HG03342 (cell line): Measurements from ENCODE around the gene TENT5D.
"Not testable (repeated sequence)": the region's sequence is repeated elsewhere in the genome, so short reads cannot be mapped to it uniquely, and the experiment has no call there.

Experiments
- ATAC-seq: cut with Tn5 transposase; IDR thresholded peaks from one replicate; pipeline ENCODE4 v1.9.1; 2021; ENCODE audit warnings: mild to moderate bottlenecking, moderate library complexity; ENCODE audit not compliant: unreplicated experiment

TENT5D gene

DNA sequence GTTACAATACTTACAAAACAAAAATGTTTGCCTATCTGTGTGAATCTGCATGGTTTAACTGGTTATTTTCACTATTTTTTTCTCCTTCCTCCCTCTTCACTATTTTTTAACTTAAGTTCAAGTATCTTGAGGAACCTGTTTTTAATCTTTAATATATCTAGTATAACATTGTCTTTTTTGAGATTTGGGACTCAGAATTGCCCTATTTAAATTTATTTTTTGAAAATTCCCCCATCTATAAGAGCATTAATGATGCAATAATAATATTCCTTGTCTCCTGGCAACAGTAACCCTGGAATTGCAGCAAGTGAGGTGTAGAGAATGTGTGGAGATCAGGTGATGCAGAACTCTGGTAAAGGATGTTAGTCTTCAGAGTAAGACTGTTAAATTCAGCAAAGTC, at the start of gene TENT5D:
Gene TENT5D (plus strand): TSS at position 301 of the 400 bp plus-strand sequence. CDS start 22,093 bp downstream, outside the sequence.
- no peak for ATAC-seq

DNA sequence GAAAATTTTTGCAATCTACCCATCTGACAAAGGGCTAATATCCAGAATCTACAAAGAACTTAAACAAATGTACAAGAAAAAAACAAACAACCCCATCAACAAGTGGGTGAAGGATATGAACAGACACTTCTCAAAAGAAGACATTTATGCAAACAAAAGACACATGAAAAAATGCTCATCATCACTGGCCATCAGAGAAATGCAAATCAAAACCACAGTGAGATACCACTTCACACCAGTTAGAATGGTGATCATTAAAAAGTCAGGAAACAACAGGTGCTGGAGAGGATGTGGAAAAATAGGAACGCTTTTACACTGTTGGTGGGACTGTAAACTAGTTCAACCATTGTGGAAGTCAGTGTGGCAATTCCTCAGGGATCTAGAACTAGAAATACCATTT, 34.6 kb upstream of the TENT5D start:
- ATAC-seq = not testable (repeated sequence)

DNA sequence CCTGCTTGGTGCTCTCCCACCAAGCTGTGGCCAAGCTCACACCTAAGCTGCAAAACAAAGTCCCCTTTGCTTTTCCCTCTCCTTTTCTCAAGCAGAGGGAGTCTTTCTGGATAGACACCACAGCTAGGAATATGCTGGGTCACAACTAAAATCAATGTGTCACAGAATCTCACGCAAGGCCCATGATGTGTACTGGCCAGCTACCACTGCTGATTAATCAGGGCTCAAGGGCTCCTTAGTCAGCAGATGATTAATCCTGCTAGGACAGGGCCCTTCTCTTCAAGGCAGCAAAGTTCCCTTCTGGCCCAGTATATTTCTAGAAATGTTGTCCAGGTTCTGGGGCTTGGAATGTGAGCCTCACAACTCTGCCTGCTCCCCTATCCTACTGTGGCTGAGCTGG, 32.0 kb upstream of the TENT5D start:
- no peak for ATAC-seq

DNA sequence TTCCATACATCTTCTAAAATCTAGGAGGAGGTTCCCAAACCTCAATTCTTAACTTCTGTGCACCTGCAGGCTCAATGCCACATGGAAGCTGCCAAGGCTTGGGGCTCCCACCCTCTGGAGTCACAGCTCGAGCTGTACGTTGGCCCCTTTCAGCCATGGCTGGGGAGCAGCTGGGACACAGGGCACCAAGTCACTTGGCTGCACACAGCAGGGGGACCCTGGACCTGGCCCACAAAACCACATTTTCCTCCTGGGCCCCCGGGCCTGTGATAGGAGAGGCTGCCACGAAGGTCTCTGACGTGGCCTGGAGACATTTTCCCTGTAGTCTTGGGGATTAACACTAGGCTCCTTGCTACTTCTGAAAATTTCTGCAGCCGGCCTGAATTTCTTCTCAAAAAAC, 8.2 kb upstream of the TENT5D start:
- ATAC-seq = no peak

DNA sequence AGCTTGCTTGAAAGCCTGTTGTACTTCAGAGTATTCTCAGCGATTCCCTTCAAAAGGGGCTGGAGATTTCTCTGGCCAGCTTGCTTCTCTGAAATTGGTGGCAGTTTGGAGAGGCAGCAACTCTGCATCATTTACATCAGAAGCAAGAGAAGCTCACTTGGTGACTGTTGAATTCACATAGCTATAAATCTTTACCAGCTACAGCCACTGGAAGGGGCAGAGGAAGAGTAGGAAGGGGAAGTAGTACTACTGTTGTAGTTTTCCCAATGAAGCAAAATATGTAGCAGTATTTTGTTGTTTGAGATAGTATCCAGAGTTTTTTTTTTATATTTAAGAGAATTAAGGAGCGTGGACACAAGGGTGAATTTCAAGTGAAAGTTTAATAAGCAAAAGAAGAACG, 2.8 kb downstream of the TENT5D start:
- no peak for ATAC-seq

DNA sequence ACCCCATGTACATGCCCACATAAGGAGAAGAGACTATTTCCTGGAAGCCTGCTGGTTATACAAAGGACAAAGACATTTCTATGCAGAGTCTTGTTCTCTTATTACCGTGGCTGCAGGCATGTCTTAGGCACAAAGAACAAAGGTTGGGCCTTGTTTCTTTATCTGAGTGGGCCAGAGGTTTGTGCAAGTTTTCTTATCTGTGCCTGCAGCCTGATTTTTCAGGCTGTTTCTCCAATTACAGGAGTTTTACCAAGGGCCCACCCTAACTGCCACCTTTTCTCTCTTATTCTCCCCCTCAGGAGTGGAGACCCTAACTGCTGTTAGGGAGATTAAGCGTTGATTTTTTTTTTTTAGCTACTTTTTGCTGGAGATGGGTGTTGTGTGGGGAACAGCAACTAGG, 3.5 kb downstream of the TENT5D start:
- no peak for ATAC-seq

DNA sequence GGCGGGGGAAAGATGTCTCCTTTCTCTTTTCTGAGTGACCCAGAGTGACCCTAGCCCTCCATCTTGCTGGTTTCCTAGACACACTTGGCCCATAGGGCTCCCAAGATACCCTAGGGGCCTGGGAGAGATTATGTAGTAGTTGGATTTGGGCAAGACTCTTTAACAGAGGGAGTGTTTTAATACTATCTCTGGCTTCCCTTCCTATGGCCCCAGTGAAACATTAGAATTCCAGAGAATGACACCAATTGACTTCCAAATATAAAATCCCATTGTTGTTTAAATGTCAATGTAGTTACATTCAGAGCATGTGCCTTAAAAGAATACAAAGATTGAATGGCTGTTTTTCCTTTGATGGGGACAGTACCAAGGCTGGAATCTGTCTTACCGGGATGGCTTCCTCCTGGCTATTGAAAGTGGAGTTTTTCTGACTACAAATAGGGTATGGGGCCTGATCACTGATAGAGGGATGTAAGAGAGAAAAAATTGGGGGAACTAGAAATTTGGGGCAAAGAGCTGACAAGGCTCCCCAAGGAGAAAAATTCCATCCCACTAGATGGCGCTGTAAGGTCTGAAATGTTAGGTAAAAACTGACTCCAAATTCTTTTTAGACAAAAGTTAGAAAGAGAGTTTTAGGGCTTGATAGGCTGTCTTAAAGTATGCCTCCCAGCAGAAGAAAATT, 10.7 kb downstream of the TENT5D start:
- ATAC-seq = no peak

DNA sequence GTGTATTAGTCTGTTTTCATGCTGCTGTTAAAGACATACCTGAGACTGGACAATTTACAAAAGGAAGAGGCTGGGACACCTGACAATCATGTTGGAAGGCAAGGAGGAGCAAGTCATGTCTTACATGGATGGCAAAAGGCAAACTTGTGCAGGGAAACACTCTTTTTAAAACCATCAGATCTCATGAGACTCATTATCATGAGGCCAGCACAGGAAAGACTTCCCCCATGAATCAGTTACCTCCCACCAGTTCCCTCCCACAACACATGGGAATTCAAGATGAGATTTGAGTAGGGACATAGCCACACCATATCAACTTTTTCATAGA, 11.2 kb downstream of the TENT5D start:
- no peak for ATAC-seq

DNA sequence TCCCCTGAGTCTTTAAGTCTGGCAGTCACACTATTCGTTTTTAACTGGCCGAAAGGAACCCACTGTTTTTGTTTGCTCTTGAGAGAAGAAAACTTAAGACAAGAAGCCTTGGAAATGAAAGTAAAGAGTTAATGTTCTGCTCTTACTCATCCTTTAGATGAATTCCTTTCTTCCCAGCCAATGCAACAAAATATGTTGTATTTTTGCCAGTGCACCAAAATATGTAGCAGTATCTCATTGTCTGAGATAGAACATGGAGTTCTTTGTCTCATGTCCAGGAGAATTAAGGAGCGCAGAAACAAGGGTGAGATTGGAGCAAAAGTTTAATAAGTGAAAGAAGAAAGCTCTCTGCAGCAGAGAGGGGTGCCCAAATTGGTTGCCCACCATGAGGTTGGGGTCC, 12.2 kb downstream of the TENT5D start:
- ATAC-seq = no peak

DNA sequence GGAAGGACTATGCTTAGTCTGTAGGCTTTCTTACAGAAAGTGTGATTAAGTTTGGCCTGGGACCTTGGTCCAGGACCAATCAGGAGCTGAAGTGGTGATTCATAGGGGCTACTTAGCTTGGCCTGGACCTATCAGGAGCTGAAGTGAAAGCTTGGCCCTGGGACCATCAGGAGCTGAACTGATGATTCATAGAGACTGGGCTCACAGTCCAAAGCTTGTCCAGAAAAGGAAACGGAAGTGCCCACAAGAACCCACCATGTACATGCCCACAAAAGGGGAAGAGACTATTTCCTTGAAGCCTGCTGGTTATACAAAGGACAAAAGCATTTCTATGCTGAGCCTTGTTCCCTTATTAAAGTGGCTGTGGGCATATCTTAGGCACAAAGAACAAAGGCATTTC, 12.6 kb downstream of the TENT5D start:
- ATAC-seq = no peak

DNA sequence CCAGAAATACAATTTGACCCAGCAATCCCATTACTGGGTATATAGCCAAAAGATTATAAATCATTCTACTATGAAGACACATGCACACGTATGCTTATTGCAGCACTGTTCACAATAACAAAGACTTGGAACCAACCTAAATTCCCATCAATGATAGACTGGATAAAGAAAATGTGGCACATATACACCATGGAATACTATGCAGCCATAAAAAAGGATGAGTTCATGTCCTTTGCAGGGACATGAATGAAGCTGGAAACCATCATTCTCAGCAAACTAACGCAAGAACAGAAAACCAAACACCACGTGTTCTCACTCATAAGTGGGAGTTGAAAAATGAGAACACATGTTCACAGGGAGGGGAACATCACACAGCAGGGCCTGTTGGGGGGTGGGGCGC, 47.9 kb downstream of the TENT5D start:
- ATAC-seq = not testable (repeated sequence)

DNA sequence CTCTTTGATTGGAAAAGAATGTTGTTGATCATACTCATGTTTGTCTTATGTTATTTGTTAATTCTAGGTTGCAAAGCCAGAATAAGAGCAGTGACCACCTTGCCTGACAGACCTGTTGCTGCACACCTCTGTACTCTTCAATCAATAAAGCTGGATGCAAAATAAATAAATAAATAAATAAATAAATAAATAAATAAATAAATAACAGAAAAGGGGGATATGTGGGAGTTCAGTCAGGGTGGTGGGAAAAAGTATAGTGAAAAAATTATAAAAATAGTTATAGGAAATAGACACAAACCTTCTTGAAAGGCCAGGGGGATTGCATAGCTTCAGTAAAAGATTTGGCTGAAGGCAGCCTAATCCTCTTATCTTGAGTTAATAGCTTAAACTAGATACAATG, 51.3 kb downstream of the TENT5D start:
- no peak for ATAC-seq

DNA sequence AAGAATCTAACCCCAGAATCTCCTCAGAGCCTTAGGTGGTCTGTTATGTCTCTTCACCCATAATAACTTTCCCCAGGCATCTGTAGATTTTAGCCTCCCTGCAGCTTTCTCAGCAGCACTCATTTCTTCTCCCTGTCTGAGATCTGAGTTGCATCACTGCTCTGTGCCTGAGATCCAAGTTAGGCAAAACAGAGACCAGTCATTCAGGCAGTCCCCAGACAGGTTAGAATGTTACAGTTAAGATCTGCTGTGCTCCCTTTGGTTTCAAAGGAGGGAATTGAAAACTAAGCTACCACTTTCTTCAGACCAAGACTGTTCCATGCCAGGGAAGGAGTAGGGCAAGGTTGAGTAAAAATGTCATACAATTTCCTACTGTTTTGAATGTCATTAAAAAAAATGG, 65.3 kb downstream of the TENT5D start:
- ATAC-seq = no peak

DNA sequence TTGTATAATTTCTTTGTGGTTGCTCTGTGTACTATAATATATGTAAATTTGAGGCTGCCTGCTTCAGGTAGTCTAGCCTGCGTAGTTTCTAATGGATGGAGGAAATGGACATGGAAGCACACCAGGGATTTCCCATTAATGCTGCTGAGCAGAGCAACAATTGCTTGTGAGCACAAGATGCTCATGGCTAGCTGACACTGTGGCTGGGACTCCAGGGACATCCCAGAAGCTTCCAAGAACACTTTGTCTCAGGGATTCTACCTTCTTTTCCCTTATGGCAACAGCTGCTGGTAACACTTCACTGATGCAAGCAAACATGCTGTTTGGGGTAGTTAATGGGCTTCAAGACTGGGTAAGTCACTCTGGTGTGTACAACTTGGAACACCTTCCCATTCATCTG, 66.1 kb downstream of the TENT5D start:
- ATAC-seq = no peak

DNA sequence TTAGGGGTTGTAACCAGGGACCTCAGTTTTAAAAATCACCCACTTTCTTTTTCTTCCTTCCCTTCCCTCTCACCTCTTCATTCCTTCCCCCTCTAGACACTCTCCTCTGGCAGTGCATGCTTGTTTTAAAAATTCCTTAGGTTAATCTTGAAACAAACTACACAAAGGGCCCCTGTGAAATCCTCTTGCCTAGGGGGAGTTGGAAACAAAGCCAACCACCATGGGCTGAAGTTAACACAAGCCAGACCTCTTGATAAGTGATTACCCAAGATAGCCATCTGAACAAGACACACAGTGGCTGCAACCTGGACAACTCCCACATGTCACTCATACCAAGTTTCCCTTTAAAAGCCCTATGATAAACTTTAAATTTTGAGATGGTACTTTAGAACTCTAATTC, 68.9 kb downstream of the TENT5D start:
- ATAC-seq = no peak
